Smooth muscle cell (in vitro differentiated cells): ENCODE data around the gene CIP2A. TPM values are rescaled to one million over a fixed set of nuclear protein-coding genes. Genes with fewer than 3 reads are reported as not detected.

Experiments used
- DNase-seq: peaks from one replicate; lab custom pipeline; 2025; ENCODE audit not compliant: unreplicated experiment; lab: John Stamatoyannopoulos, UW
- H2AFZ ChIP-seq: fragments of 200-600 bp; sonication (generic); 2 replicates; pipeline ENCODE4 v1.6.0; 2016; ENCODE audit warnings: antibody characterized with exemption, low read depth, mild to moderate bottlenecking
- H3F3A ChIP-seq: fragments of 200-600 bp; sonication (generic); 2 replicates; pipeline ENCODE4 v1.6.0; 2017; ENCODE audit warnings: antibody characterized with exemption, low read depth
- H3K27ac ChIP-seq: fragments of 200-600 bp; sonication (generic); 2 replicates; pipeline ENCODE4 v1.5.1; 2016; ENCODE audit warnings: low read depth, mild to moderate bottlenecking
- H3K27me3 ChIP-seq: fragments of 200-600 bp; sonication (generic); 2 replicates; pipeline ENCODE4 v1.6.1; 2016; ENCODE audit warnings: low read depth, mild to moderate bottlenecking
- H3K36me3 ChIP-seq: fragments of 200-600 bp; sonication (generic); 2 replicates; pipeline ENCODE4 v1.5.1; 2016; ENCODE audit warnings: low read depth
- H3K4me1 ChIP-seq: fragments of 200-600 bp; sonication (generic); 2 replicates; pipeline ENCODE4 v1.5.1; 2016; ENCODE audit warnings: low read depth
- H3K4me2 ChIP-seq: fragments of 200-600 bp; sonication (generic); 2 replicates; pipeline ENCODE4 v1.6.0; 2016; ENCODE audit warnings: mild to moderate bottlenecking
- H3K4me3 ChIP-seq: fragments of 200-600 bp; sonication (generic); 2 replicates; pipeline ENCODE4 v1.5.1; 2016; ENCODE audit warnings: mild to moderate bottlenecking
- H3K79me2 ChIP-seq: fragments of 200-600 bp; sonication (generic); 2 replicates; pipeline ENCODE4 v1.6.0; 2016; ENCODE audit warnings: low read depth, mild to moderate bottlenecking
- H3K9ac ChIP-seq: fragments of 200-600 bp; sonication (generic); 2 replicates; pipeline ENCODE4 v1.6.0; 2016; ENCODE audit warnings: low read depth
- H3K9me3 ChIP-seq: fragments of 200-600 bp; sonication (generic); replicated peaks from 2 replicates; pipeline ENCODE4 v1.5.1; 2016; ENCODE audit warnings: low read depth
- H4K20me1 ChIP-seq: fragments of 200-600 bp; sonication (generic); 2 replicates; pipeline ENCODE4 v1.6.0; 2016; ENCODE audit warnings: low read depth
- WGBS: methylation state at CpG from one replicate; pipeline ENCODE4 v1.1.7; 2016; ENCODE audit warnings: low lambda C conversion rate; 5-methylcytosine and 5-hydroxymethylcytosine counted together
- polyA plus RNA-seq: library from polyadenylated mRNA; unstranded; fragments of >200 nt; fragmentation: Nextera tagmentation; extraction: Ambion mirVana; gene quantifications from 2 replicates; pipeline ENCODE4 v1.2.1, GENCODE V29; 2016
- total RNA-seq: library from RNA; depleted of rRNA; stranded (reverse); fragments of >200 nt; gene quantifications from 2 replicates; pipeline ENCODE4 v1.2.3, GENCODE V29; 2014
- TF ChIP-seq, protein P1 (sequence below): fragments of 200-600 bp; sonication (generic); IDR thresholded peaks from 2 replicates; pipeline ENCODE4 v1.5.1; 2017; ENCODE audit warnings: borderline replicate concordance, mild to moderate bottlenecking, antibody characterized with exemption; ENCODE audit not compliant: insufficient read depth, poor library complexity, severe bottlenecking

Gene CIP2A
- total and polyA plus RNA-seq, 2 experiments from 2014 or later = 3.3 to 7.4 TPM

DNA sequence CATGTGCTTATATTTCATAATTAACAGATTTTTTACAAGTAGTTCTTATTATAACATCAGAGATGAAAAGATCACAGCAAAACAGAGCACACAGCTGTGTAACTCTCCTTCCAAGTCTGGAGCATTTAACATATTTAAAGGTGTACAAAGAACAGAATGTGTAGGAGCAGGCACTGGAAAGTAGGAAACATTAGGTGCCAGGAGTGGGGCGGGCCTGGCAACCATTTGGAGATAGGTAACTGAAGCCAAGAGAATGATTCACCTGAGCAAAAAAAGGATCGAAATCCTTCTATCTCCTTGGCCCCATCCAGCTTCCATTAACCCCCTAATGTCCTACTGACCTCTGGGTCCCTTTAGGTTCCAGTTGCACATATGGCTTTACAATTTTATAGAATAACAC, 76.6 kb downstream of the CIP2A start:
- TF ChIP-seq, protein P1, sequence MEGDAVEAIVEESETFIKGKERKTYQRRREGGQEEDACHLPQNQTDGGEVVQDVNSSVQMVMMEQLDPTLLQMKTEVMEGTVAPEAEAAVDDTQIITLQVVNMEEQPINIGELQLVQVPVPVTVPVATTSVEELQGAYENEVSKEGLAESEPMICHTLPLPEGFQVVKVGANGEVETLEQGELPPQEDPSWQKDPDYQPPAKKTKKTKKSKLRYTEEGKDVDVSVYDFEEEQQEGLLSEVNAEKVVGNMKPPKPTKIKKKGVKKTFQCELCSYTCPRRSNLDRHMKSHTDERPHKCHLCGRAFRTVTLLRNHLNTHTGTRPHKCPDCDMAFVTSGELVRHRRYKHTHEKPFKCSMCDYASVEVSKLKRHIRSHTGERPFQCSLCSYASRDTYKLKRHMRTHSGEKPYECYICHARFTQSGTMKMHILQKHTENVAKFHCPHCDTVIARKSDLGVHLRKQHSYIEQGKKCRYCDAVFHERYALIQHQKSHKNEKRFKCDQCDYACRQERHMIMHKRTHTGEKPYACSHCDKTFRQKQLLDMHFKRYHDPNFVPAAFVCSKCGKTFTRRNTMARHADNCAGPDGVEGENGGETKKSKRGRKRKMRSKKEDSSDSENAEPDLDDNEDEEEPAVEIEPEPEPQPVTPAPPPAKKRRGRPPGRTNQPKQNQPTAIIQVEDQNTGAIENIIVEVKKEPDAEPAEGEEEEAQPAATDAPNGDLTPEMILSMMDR = no peak
- Histone ChIP-seq H3K79me2 (no peaks in the 10 kb centered on the region), H4K20me1 (no peaks in the 10 kb centered on the region), H3K4me2 (no peak overlapping the region), H3K4me1 (peaks cover 11% of the 10 kb centered on the region), H2AFZ (no peak overlapping the region), H3K27ac (no peak overlapping the region), H3K4me3 (no peak overlapping the region), H3K27me3 (no peaks in the 10 kb centered on the region), H3K9ac (no peak overlapping the region), H3K9me3 (no peaks in the 10 kb centered on the region), H3K36me3 (no peaks in the 10 kb centered on the region), H3F3A (no peaks in the 10 kb centered on the region)
- 89% methylated on average over 2 of the region's 2 CpGs for WGBS
- no peak for DNase-seq

DNA sequence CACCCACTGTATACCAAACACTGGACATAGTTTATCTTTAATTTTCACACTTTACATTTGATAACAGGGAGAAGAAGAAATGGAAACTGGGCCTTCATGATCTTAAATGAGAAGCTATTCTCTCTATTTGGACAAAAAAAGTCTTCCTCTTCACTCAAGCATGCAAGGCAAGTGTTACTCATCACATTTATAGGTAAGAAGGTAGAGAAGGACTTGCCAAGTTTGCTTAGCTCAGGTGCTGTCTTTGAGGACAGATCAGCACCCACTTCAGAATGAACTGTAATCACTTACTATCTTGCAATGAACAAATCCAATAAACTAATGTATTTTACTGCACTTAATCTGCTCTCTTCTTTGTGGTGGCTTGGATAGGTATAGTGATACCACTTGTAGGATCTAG, 77.7 kb downstream of the CIP2A start:
- no peaks in the 10 kb centered on the region for H3K79me2 ChIP-seq

DNA sequence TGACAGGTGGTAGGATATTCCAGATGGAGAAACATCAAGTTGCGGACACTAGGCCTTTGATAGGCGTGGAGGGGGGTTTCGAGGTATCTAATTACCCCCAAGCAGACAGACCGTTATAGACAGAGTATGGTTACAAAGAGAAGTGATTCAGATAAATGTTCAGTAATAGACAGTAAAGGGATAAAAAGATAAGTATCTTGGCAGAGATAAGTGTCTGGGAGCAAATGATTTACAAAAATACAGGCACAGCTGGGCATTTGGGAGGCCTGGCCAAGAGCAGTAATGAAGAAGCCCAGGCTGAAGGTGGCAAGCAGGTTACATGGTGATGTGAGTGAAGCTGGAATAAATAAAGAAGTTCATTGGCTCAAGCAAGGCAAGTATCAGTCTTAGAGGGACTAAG, 78.2 kb downstream of the CIP2A start:
- H3K9ac ChIP-seq = no peak overlapping the region
- H3K4me1 ChIP-seq = peaks cover 5% of the 10 kb centered on the region
- H3K36me3 ChIP-seq = no peaks in the 10 kb centered on the region
- no peaks in the 10 kb centered on the region for H3K27me3 ChIP-seq
- no peak overlapping the region for H3K4me2 ChIP-seq
- H2AFZ ChIP-seq = no peak overlapping the region
- no peaks in the 10 kb centered on the region for H3F3A ChIP-seq
- H3K79me2 ChIP-seq = no peaks in the 10 kb centered on the region
- H3K27ac ChIP-seq = no peak overlapping the region
- no peaks in the 10 kb centered on the region for H4K20me1 ChIP-seq
- DNase-seq = no peak
- TF ChIP-seq, protein P1 = no peak
- H3K4me3 ChIP-seq = no peak overlapping the region
- WGBS = 96% methylated on average over 4 of the region's 4 CpGs
- H3K9me3 ChIP-seq = no peaks in the 10 kb centered on the region

More for the DNA sequence above, 77.7 kb downstream of the CIP2A start:
- H3K9ac ChIP-seq = no peak overlapping the region
- no peak overlapping the region for H2AFZ ChIP-seq
- DNase-seq = no peak
- TF ChIP-seq, protein P1 = no peak
- H3K9me3 ChIP-seq = no peaks in the 10 kb centered on the region
- peaks cover 9% of the 10 kb centered on the region for H3K4me1 ChIP-seq
- no peaks in the 10 kb centered on the region for H4K20me1 ChIP-seq
- H3K27me3 ChIP-seq = no peaks in the 10 kb centered on the region
- H3K36me3 ChIP-seq = no peaks in the 10 kb centered on the region
- H3K4me2 ChIP-seq = no peak overlapping the region
- no peaks in the 10 kb centered on the region for H3F3A ChIP-seq
- H3K27ac ChIP-seq = no peak overlapping the region
- no peak overlapping the region for H3K4me3 ChIP-seq

GRCh38 chr3:108510496-108510895, 78.7 kb downstream of the CIP2A start, which contains the start of gene MYH15:
Gene MYH15, minus strand, starts transcription at chr3:108510596. Its CDS starts 66 bp downstream, at chr3:108510530.
- H3K27me3 ChIP-seq = no peaks in the 10 kb centered on the region
- no peak within 1 kb of the TSS for H3K4me2 ChIP-seq
- DNase-seq = no peak
- H2AFZ ChIP-seq = no peak within 1 kb of the TSS
- 89% methylated on average over 3 of the region's 3 CpGs for WGBS
- H3K9me3 ChIP-seq = no peaks in the 10 kb centered on the region
- TF ChIP-seq, protein P1 = no peak
- no peak within 1 kb of the TSS for H3K27ac ChIP-seq
- H3K4me1 ChIP-seq = no peaks in the 10 kb centered on the region
- no peaks in the 10 kb centered on the region for H4K20me1 ChIP-seq
- no peaks in the 10 kb centered on the region for H3K36me3 ChIP-seq
- H3K4me3 ChIP-seq = no peak within 1 kb of the TSS
- no peak within 1 kb of the TSS for H3K9ac ChIP-seq
- H3F3A ChIP-seq = no peaks in the 10 kb centered on the region
- no peaks in the 10 kb centered on the region for H3K79me2 ChIP-seq
